Body of pancreas (tissue), 4 donors: ENCODE results near the gene LPP. TPM values are rescaled to one million over a fixed set of nuclear protein-coding genes. Genes with fewer than 3 reads are reported as not detected.

ENCODE experiments used
- ATAC-seq: fragments of 150-250 bp; one replicate; pipeline ENCODE4 v1.9.1; 2016
- DNase-seq, 4 donors: peaks; one replicate each; pipeline ENCODE4 v3.0.0-alpha.2; 2019
- H3K27ac ChIP-seq, 4 donors: fragments of 200-600 bp; sonication (generic); 1 replicate in 3 of 4; 2 replicates in 1 of 4; pipeline versions ENCODE4 v1.5.1 to v1.6.1; 2016 to 2019; ENCODE audit warnings: mild to moderate bottlenecking in 1 of 4, mixed read lengths in 1 of 4, moderate library complexity in 1 of 4
- H3K27me3 ChIP-seq, 2 donors: fragments of 200-600 bp; sonication (generic); one replicate each; pipeline ENCODE4 v1.6.0; 2016; ENCODE audit warnings: mild to moderate bottlenecking in 1 of 2
- H3K36me3 ChIP-seq, 2 donors: fragments of 200-600 bp; sonication (generic); replicated peaks in 1 of 2; 2 replicates each; pipeline ENCODE4 v1.5.1; 2016; ENCODE audit warnings: low read depth in 2 of 2; ENCODE audit not compliant: insufficient read depth in 1 of 2
- H3K4me1 ChIP-seq: fragments of 200-600 bp; sonication (generic); one replicate; pipeline ENCODE4 v1.6.0; 2016
- H3K4me3 ChIP-seq, 2 donors: fragments of 200-600 bp; sonication (generic); 1 replicate in 1 of 2; 2 replicates in 1 of 2; pipeline ENCODE4 v1.5.1; 2016 to 2019
- H3K9me3 ChIP-seq, 3 donors: fragments of 200-600 bp; sonication (generic); 1 replicate in 2 of 3; 2 replicates in 1 of 3; pipeline ENCODE4 v1.5.1; 2016
- CTCF ChIP-seq, 7 experiments: fragments of 450-650 bp in 4 of 7; fragments of 200-600 bp in 3 of 7; sonication (generic) in 3 of 7; IDR thresholded peaks; one replicate each; pipeline ENCODE4 v1.5.1; 2016 to 2019; ENCODE audit warnings: antibody characterized with exemption in 7 of 7
- POLR2A ChIP-seq, 3 donors: fragments of 450-650 bp; IDR thresholded peaks; one replicate each; pipeline ENCODE4 v1.6.1; 2016; ENCODE audit warnings: antibody characterized with exemption in 3 of 3, mild to moderate bottlenecking in 2 of 3
- WGBS, 2 donors: methylation state at CpG; one replicate each; pipeline ENCODE4 v1.1.5; 2017; 5-methylcytosine and 5-hydroxymethylcytosine counted together
- intact Hi-C: fragments of 100-400 bp; cut with DNase I; formaldehyde crosslinking; loops from one replicate; pipeline ENCODE4 v1.15.1; 2023
- total RNA-seq, 2 donors: library from RNA; depleted of rRNA; stranded (reverse); fragments of >200 nt; gene quantifications; one replicate each; pipeline ENCODE4 v1.1.0, GENCODE V29; 2016

LPP gene
- total RNA-seq, 2 donors from 2014 or later, result 60.6 to 65.1 TPM

GRCh38 chr3:188840290-188840689 lies 686.3 kb downstream of the LPP start:
- Histone ChIP-seq H3K27ac (no peak overlapping the region), H3K36me3 (no peaks in the 10 kb centered on the region), H3K4me3 (no peak overlapping the region), H3K27me3 (no peaks in the 10 kb centered on the region), H3K9me3 (no peaks in the 10 kb centered on the region), H3K4me1 (no peaks in the 10 kb centered on the region)
- 76 to 90% methylated on average over 1 of the region's 1 CpG for WGBS, 2 donors
- ATAC-seq (no peak), DNase-seq (no peak)
- TF ChIP-seq POLR2A (IDR thresholded peaks at IDR 0.05) (no peak), CTCF (IDR thresholded peaks at IDR 0.05) (no peak)
- intact Hi-C loops, result no loop called here

DNA sequence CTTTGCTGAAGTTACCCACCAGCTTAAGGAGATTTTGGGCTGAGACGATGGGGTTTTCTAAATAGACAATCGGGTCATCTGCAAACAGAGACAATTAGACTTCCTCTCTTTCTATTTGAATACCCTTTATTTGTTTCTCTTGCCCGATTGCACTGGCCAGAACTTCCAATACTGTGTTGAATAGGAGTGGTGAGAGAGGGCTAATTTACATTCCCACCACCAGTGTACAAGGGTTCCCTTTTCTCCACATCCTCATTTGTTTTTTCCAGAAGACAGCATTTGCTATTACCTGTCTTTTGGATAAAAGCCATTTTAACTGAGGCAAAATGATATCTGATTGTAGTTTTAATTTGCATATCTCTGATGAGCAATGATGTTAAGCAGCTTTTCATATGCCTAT lies 687.9 kb downstream of the LPP start:
- no peak for DNase-seq
- H3K27ac ChIP-seq, result peak overlapping the region in 1 of 4 donors; percentile 26
- intact Hi-C loops, result no loop called here
- no peaks in the 10 kb centered on the region for H3K27me3 ChIP-seq
- H3K9me3 ChIP-seq, result no peaks in the 10 kb centered on the region
- no peak overlapping the region for H3K4me3 ChIP-seq
- TF ChIP-seq POLR2A (IDR thresholded peaks at IDR 0.05) (no peak), CTCF (IDR thresholded peaks at IDR 0.05) (no peak)
- 81 to 84% methylated on average over 3 of the region's 3 CpGs for WGBS, 2 donors
- no peaks in the 10 kb centered on the region for H3K4me1 ChIP-seq
- no peak for ATAC-seq
- H3K36me3 ChIP-seq, result no peaks in the 10 kb centered on the region

DNA sequence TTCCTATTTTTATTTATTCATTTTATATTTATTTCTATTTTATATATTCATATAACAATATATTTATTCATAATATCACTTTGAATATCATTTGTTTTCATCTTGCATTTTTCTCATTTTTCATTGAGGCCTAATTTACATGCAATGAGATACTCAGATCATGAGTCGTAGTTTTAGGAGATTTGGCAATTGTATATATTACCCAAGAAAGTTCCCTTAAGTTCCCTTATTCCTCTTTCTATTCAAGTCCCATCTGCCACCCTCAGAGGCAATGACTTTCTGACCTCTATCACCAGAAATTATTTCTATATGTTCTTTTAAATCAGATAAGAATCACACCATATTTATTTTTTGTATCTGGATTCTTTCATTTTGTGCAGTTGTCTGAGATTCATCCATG lies 688.7 kb downstream of the LPP start:
- H3K27me3 ChIP-seq, result no peaks in the 10 kb centered on the region
- no peaks in the 10 kb centered on the region for H3K36me3 ChIP-seq
- ATAC-seq, result no peak
- H3K4me3 ChIP-seq, result no peak overlapping the region
- TF ChIP-seq POLR2A (IDR thresholded peaks at IDR 0.05), result no peak
- no peak for TF ChIP-seq CTCF (IDR thresholded peaks at IDR 0.05)
- intact Hi-C loops, result no loop called here
- WGBS, 2 donors, result 91 to 92% methylated on average over 1 of the region's 1 CpG
- H3K27ac ChIP-seq, result no peak overlapping the region
- no peaks in the 10 kb centered on the region for H3K4me1 ChIP-seq
- no peak for DNase-seq
- H3K9me3 ChIP-seq, result no peaks in the 10 kb centered on the region

- intact Hi-C loops, result no loop called here
- no peaks in the 10 kb centered on the region for H3K27me3 ChIP-seq
- no peak overlapping the region for H3K4me3 ChIP-seq
- no peaks in the 10 kb centered on the region for H3K4me1 ChIP-seq
- TF ChIP-seq CTCF (IDR thresholded peaks at IDR 0.05) (no peak), POLR2A (IDR thresholded peaks at IDR 0.05) (no peak)
- DNase-seq (no peak), ATAC-seq (no peak)
- H3K9me3 ChIP-seq, result no peaks in the 10 kb centered on the region
- WGBS, 2 donors, result 58 to 79% methylated on average over 1 of the region's 1 CpG
- H3K27ac ChIP-seq, result no peak overlapping the region
- no peaks in the 10 kb centered on the region for H3K36me3 ChIP-seq
Measured at GRCh38 chr3:188844096-188844495, 690.1 kb downstream of the LPP start.

GRCh38 chr3:188845514-188845913 lies 691.6 kb downstream of the LPP start:
- ATAC-seq (no peak), DNase-seq (no peak)
- 63 to 70% methylated on average over 3 of the region's 3 CpGs for WGBS, 2 donors
- intact Hi-C loops, result no loop called here
- Histone ChIP-seq H3K9me3 (no peaks in the 10 kb centered on the region), H3K4me3 (no peak overlapping the region), H3K4me1 (no peaks in the 10 kb centered on the region), H3K36me3 (no peaks in the 10 kb centered on the region), H3K27me3 (no peaks in the 10 kb centered on the region), H3K27ac (no peak overlapping the region)
- TF ChIP-seq CTCF (IDR thresholded peaks at IDR 0.05) (no peak), POLR2A (IDR thresholded peaks at IDR 0.05) (no peak)
